Endothelial cell of umbilical vein (primary cell): Measurements from ENCODE around the gene CHRNB1. TPM values are rescaled to one million over a fixed set of nuclear protein-coding genes. Genes with fewer than 3 reads are reported as not detected.

Experiments
- BruUV-seq: library from RNA; stranded (reverse); fragments of 400-500 nt; replicated peaks from 2 replicates; lab custom pipeline; 2021; lab: Mats Ljungman, UMichigan
- CTCF ChIA-PET: fragments of 300-600, 350-600 bp; sonication (Branson Sonifier 250); formaldehyde crosslinking; loops from one replicate; lab custom pipeline; 2021; ENCODE audit warnings: antibody characterized with exemption, inconsistent platforms; lab: Charles Lee
- POLR2A ChIA-PET: fragments of 300-600, 350-600 bp; sonication (Branson Sonifier 250); formaldehyde crosslinking; loops from one replicate; lab custom pipeline; 2021; ENCODE audit warnings: antibody characterized with exemption, inconsistent platforms; lab: Charles Lee
- DNase-seq: peaks from one replicate; pipeline ENCODE4 v3.0.0-alpha.2; 2011; ENCODE audit warnings: low read depth, low spot score
- FAIRE-seq: peaks from 2 replicates; lab custom pipeline; 2011; peaks lifted over from hg19 to GRCh38; lab: Jason Lieb, UNC
- H2AFZ ChIP-seq: 2 replicates; pipeline ENCODE4 v1.6.0; 2012; ENCODE audit warnings: low read depth, low read length, control low read depth, inconsistent platforms
- H3K27ac ChIP-seq: 2 replicates; pipeline ENCODE4 v1.5.1; 2011; ENCODE audit warnings: low read depth, mild to moderate bottlenecking, control low read depth, low read length, moderate library complexity; ENCODE audit not compliant: insufficient read depth
- H3K27me3 ChIP-seq, 2 experiments: 2 replicates each; pipeline versions ENCODE4 v1.6.0 to v1.6.1; 2011; ENCODE audit warnings: low read length in 2 of 2, mixed read lengths in 1 of 2; ENCODE audit not compliant: control insufficient read depth in 2 of 2, insufficient read depth in 2 of 2
- H3K36me3 ChIP-seq, 2 experiments: 2 replicates in 1 of 2; 3 replicates in 1 of 2; pipeline ENCODE4 v1.5.1; 2011; ENCODE audit warnings: low read length in 2 of 2, mild to moderate bottlenecking in 1 of 2, moderate library complexity in 1 of 2; ENCODE audit not compliant: control insufficient read depth in 2 of 2, insufficient read depth in 2 of 2; ENCODE audit errors: extremely low read depth in 1 of 2
- H3K4me1 ChIP-seq: 3 replicates; pipeline ENCODE4 v1.5.1; 2011; ENCODE audit warnings: mild to moderate bottlenecking, low read length; ENCODE audit not compliant: control insufficient read depth, insufficient read depth; ENCODE audit errors: extremely low read depth
- H3K4me2 ChIP-seq: 2 replicates; pipeline ENCODE4 v1.6.1; 2011; ENCODE audit warnings: low read length, control low read depth, mixed read lengths; ENCODE audit not compliant: insufficient read depth
- H3K4me3 ChIP-seq, 3 experiments: fragments of 200-600 bp in 1 of 3; sonication (generic), shearing (Covaris generic) in 1 of 3; replicated peaks in 1 of 3; 2 replicates each; pipeline ENCODE4 v1.5.1; 2011 to 2016; ENCODE audit warnings: control low read depth in 3 of 3, low read length in 3 of 3, mild to moderate bottlenecking in 2 of 3, inconsistent platforms in 1 of 3, low read depth in 1 of 3, moderate library complexity in 1 of 3; ENCODE audit not compliant: insufficient read depth in 1 of 3
- H3K79me2 ChIP-seq: 2 replicates; pipeline ENCODE4 v1.6.0; 2012; ENCODE audit warnings: low read length, inconsistent platforms; ENCODE audit not compliant: control insufficient read depth, insufficient read depth
- H3K9ac ChIP-seq: replicated peaks from 2 replicates; pipeline ENCODE3; 2011; ENCODE audit warnings: low read length, control low read depth; ENCODE audit not compliant: insufficient read depth; ENCODE audit errors: extremely low read depth
- H3K9me1 ChIP-seq: replicated peaks from 3 replicates; pipeline ENCODE4 v1.6.0; 2011; ENCODE audit warnings: mild to moderate bottlenecking, low read length; ENCODE audit not compliant: control insufficient read depth, insufficient read depth; ENCODE audit errors: extremely low read depth
- H3K9me3 ChIP-seq: replicated peaks from 2 replicates; pipeline ENCODE4 v1.5.1; 2012; ENCODE audit warnings: low read length, inconsistent platforms; ENCODE audit not compliant: control insufficient read depth, insufficient read depth
- H4K20me1 ChIP-seq: replicated peaks from 2 replicates; pipeline ENCODE3; 2011; ENCODE audit warnings: mild to moderate bottlenecking, low read length; ENCODE audit not compliant: control insufficient read depth, insufficient read depth; ENCODE audit errors: extremely low read depth
- CTCF ChIP-seq, 2 donors: IDR thresholded peaks; 1 replicate in 1 of 2; 2 replicates in 1 of 2; pipeline ENCODE4 v1.5.1; 2011; ENCODE audit warnings: low read length in 2 of 2, mild to moderate bottlenecking in 2 of 2, moderate library complexity in 2 of 2, control low read depth in 1 of 2, inconsistent platforms in 1 of 2, low read depth in 1 of 2; ENCODE audit not compliant: insufficient read depth in 1 of 2; ENCODE audit errors: extremely low read depth in 1 of 2
- EZH2 ChIP-seq: IDR thresholded peaks from 2 replicates; pipeline ENCODE4 v1.6.1; 2012; ENCODE audit warnings: borderline replicate concordance, low read depth, mild to moderate bottlenecking, moderate library complexity, low read length, inconsistent platforms; ENCODE audit not compliant: severe bottlenecking
- FOS ChIP-seq: IDR thresholded peaks from 2 replicates; pipeline ENCODE4 v1.6.1; 2011; ENCODE audit warnings: mild to moderate bottlenecking, low read length, moderate library complexity, borderline replicate concordance; ENCODE audit not compliant: insufficient read depth
- GATA2 ChIP-seq: IDR thresholded peaks from 2 replicates; pipeline ENCODE4 v1.7.0; 2011; ENCODE audit warnings: low read depth, mild to moderate bottlenecking, moderate library complexity, mixed read lengths, low read length; ENCODE audit not compliant: insufficient read length, insufficient read depth
- JUN ChIP-seq: IDR thresholded peaks from 2 replicates; pipeline ENCODE4 v1.6.1; 2011; ENCODE audit warnings: borderline replicate concordance, low read depth; ENCODE audit not compliant: insufficient read length, insufficient read depth
- MAX ChIP-seq: IDR thresholded peaks from 2 replicates; pipeline ENCODE4 v1.6.1; 2011; ENCODE audit not compliant: insufficient read depth, insufficient read length
- MYC ChIP-seq: IDR thresholded peaks from one replicate; pipeline ENCODE4 v1.6.1; 2011; ENCODE audit warnings: mild to moderate bottlenecking, low read depth, low read length
- POLR2A ChIP-seq: IDR thresholded peaks from 2 replicates; pipeline ENCODE4 v1.6.1; 2012; ENCODE audit warnings: low read depth, mild to moderate bottlenecking, control low read depth, low read length
- POLR2AphosphoS5 ChIP-seq: IDR thresholded peaks from 2 replicates; pipeline ENCODE4 v1.6.1; 2012; ENCODE audit warnings: low read depth, mild to moderate bottlenecking, control low read depth, low read length, moderate library complexity; ENCODE audit not compliant: insufficient read depth
- dilution Hi-C: fragments of 300-500 bp; cut with MboI; formaldehyde crosslinking; loops from one replicate; pipeline ENCODE4 v1.15.0; 2019; ENCODE audit warnings: low sequenced_read_pairs; ENCODE audit not compliant: extremely low pct_ligation_motif_present
- intact Hi-C: fragments of 100-400 bp; cut with micrococcal nuclease; formaldehyde crosslinking; loops from one replicate; pipeline ENCODE4 v1.10.0; 2022
- polyA plus RNA-seq, 4 experiments: library from polyadenylated mRNA; depleted of rRNA in 3 of 4; stranded (reverse) in 3 of 4; unstranded in 1 of 4; fragments of >200 nt; gene quantifications; 2 replicates each; pipeline versions ENCODE4 v1.2.1 to v1.2.3, GENCODE V29; 2011 to 2012; ENCODE audit warnings: missing spikeins in 1 of 4
- total RNA-seq: library from RNA; stranded (reverse); gene quantifications from 2 replicates; pipeline ENCODE4 v1.2.3, GENCODE V29; 2021

The CHRNB1 gene
- total and polyA plus RNA-seq, 2 donors (not counting 3 experiments of a cell fraction or from before 2014, with no cell fraction given), result 5.6 to 9.3 TPM

- no peak overlapping the region for H3K4me3 ChIP-seq
- peaks cover 4% of the 10 kb centered on the region for H4K20me1 ChIP-seq
- no peak overlapping the region for H2AFZ ChIP-seq
- no peak for TF ChIP-seq FOS
- no peak for TF ChIP-seq CTCF (IDR thresholded peaks at IDR 0.05; ENCODE audit: extremely low read depth in 1 of 2, insufficient read depth in 1 of 2, low read depth in 1 of 2, low read length in 2 of 2)
- TF ChIP-seq JUN, result no peak
- no peak for TF ChIP-seq MAX
- TF ChIP-seq GATA2, result no peak
- no peak for TF ChIP-seq EZH2
- TF ChIP-seq MYC, result no peak
- no peak for TF ChIP-seq POLR2AphosphoS5
- TF ChIP-seq POLR2A, result no peak
- FAIRE-seq (no peak), DNase-seq (no peak)
- BruUV-seq, result no TSS peak
- H3K27ac ChIP-seq, result no peak overlapping the region
- H3K9ac ChIP-seq, result no peak overlapping the region
- peaks cover 73% of the 10 kb centered on the region for H3K79me2 ChIP-seq
- intact Hi-C loops, result no loop called here
- peaks cover 27% of the 10 kb centered on the region for H3K4me1 ChIP-seq
- no peak overlapping the region for H3K4me2 ChIP-seq
- ChIA-PET POLR2A (no interaction called here), CTCF (interaction anchor here (1.3 kb wide), 1 partner anchor 67 kb away, joined by 6 read pairs; no protein-coding TSS in a partner anchor)
- dilution Hi-C loops, result no loop called here
- no peaks in the 10 kb centered on the region for H3K9me1 ChIP-seq
- H3K27me3 ChIP-seq, result no peaks in the 10 kb centered on the region
- H3K9me3 ChIP-seq, result no peaks in the 10 kb centered on the region
- peaks cover 13 to 16% of the 10 kb centered on the region in 2 experiments for H3K36me3 ChIP-seq
Observed at GRCh38 chr17:7493941-7494340, 49.1 kb downstream of the CHRNB1 start.
